GM12891 (cell line): ENCODE measurements around the gene FBXO21. TPM values are rescaled to one million over a fixed set of nuclear protein-coding genes. Genes with fewer than 3 reads are reported as not detected.
"Not testable (repeated sequence)": the region's sequence is repeated elsewhere in the genome, so short reads cannot be mapped to it uniquely, and the experiment has no call there.

ENCODE experiments used
- DNase-seq: peaks from one replicate; pipeline ENCODE4 v3.0.0; 2011; ENCODE audit warnings: low spot score; ENCODE audit not compliant: insufficient read length
- FAIRE-seq: peaks from 2 replicates; lab custom pipeline; 2011; peaks lifted over from hg19 to GRCh38; lab: Jason Lieb, UNC
- PAX5 ChIP-seq: IDR thresholded peaks from 2 replicates; pipeline ENCODE4 v1.6.1; 2011; ENCODE audit warnings: low read length, moderate library complexity, mild to moderate bottlenecking; ENCODE audit not compliant: insufficient read depth, severe bottlenecking
- POLR2A ChIP-seq: IDR thresholded peaks from 2 replicates; pipeline ENCODE4 v1.6.1; 2011; ENCODE audit warnings: low read depth, low read length, control low read depth
- POLR2AphosphoS5 ChIP-seq: IDR thresholded peaks from 2 replicates; pipeline ENCODE4 v1.6.1; 2011; ENCODE audit warnings: low read depth, low read length, control low read depth
- POU2F2 ChIP-seq: IDR thresholded peaks from 2 replicates; pipeline ENCODE4 v1.6.1; 2011; ENCODE audit warnings: low read depth, mild to moderate bottlenecking, control low read depth, low read length, moderate library complexity
- SPI1 ChIP-seq: IDR thresholded peaks from 2 replicates; pipeline ENCODE4 v1.6.1; 2011; ENCODE audit warnings: low read depth, low read length, control low read depth
- TAF1 ChIP-seq: IDR thresholded peaks from 2 replicates; pipeline ENCODE4 v1.6.1; 2011; ENCODE audit warnings: low read depth, low read length, control low read depth
- polyA plus RNA-seq: library from polyadenylated mRNA; unstranded; fragments of >200 nt; gene quantifications from one replicate; pipeline ENCODE4 v1.2.1, GENCODE V29; 2012; ENCODE audit warnings: low read depth, missing spikeins, inconsistent platforms; ENCODE audit not compliant: missing spikeins

FBXO21 gene, protein sequence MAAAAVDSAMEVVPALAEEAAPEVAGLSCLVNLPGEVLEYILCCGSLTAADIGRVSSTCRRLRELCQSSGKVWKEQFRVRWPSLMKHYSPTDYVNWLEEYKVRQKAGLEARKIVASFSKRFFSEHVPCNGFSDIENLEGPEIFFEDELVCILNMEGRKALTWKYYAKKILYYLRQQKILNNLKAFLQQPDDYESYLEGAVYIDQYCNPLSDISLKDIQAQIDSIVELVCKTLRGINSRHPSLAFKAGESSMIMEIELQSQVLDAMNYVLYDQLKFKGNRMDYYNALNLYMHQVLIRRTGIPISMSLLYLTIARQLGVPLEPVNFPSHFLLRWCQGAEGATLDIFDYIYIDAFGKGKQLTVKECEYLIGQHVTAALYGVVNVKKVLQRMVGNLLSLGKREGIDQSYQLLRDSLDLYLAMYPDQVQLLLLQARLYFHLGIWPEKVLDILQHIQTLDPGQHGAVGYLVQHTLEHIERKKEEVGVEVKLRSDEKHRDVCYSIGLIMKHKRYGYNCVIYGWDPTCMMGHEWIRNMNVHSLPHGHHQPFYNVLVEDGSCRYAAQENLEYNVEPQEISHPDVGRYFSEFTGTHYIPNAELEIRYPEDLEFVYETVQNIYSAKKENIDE
- polyA plus RNA-seq: 7.1 TPM

DNA sequence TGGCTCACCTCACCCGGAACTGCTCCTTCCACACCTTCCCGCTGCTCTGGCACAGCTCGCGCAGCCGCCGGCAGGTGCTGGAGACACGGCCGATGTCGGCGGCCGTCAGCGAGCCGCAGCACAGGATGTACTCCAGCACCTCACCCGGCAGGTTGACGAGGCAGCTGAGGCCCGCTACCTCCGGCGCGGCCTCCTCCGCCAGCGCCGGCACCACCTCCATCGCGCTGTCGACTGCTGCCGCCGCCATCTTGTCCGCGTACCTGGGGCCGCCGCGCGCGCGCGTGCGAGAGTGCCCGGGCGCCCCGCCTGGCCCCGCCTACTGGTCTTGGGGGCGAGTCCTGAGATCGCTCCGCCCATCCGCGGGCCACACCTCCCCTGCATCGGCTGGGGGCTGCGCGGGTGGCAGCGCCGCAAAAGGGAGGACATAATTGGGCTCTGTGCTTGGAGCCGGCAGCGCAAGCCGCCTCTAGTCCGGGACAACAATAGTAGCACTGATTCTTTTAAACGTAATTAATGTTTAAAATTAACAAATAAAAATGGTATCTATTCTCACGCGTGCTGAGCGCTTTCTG lies at the start of gene FBXO21:
TSS of gene FBXO21 (minus strand) at position 261 of the 572 bp plus-strand sequence. CDS start at position 247, 14 bp downstream.
- DNase-seq (peak; percentile 92), FAIRE-seq (peak; percentile 90)
- TF ChIP-seq POLR2A: peak; percentile 91
- no peak for TF ChIP-seq PAX5
- peak; percentile 84 for TF ChIP-seq POLR2AphosphoS5
- TF ChIP-seq POU2F2: peak; percentile 60; the same call in 1 of the 2 replicates
- peak; percentile 98 for TF ChIP-seq TAF1

DNA sequence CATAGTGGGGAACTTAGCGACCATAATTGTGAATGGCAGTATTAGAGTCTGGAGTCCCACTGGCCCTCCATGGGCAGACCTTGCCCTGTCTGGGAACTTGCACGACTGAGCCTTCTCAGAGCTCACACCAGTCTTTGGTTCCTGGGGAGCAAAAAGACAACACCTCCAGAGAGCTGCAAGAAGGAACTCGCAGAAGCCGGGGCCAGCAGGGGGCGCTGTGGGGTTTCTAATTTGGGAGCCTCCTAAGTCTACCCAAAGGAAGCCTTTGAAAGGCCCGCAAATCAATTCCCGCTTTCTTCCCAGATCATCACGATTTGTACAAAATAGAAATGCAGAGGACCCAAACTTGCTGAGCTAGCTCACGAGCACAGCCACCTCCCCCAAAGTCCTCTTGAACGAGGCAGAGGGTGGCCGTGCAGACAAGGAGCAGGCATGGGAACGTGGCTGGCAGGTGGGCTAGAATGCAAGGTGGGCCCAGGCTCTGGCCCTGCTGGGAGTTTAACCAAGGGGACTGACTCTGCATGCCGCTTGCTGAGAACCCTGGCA lies 46.3 kb upstream of the FBXO21 start:
- FAIRE-seq: no peak
- TF ChIP-seq TAF1 (no peak), SPI1 (no peak), PAX5 (no peak), POLR2A (no peak), POLR2AphosphoS5 (no peak), POU2F2 (no peak)
- peak; percentile 68 for DNase-seq

DNA sequence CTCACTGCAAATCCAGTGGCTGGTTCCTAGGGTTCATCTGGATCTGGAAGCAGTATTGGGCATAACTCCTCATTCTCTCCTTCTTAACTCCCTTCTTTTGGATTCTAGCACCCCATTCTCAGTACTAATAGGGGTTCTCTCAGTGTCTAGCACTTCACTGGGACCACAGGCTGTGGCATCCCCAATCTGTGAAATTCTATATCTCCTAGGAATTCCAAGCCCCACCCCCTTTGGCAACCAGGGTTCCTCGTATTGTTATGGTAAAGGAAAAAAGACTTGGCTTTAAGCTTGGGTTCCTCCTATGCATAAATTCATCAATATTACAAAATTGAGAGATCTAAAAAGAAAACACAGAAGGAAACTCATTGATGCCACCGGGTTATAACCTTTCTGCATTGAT lies 45.0 kb upstream of the FBXO21 start:
- DNase-seq (no peak), FAIRE-seq (no peak)
- TF ChIP-seq POLR2A (no peak), SPI1 (no peak), PAX5 (no peak), POU2F2 (no peak), POLR2AphosphoS5 (no peak), TAF1 (no peak)

DNA sequence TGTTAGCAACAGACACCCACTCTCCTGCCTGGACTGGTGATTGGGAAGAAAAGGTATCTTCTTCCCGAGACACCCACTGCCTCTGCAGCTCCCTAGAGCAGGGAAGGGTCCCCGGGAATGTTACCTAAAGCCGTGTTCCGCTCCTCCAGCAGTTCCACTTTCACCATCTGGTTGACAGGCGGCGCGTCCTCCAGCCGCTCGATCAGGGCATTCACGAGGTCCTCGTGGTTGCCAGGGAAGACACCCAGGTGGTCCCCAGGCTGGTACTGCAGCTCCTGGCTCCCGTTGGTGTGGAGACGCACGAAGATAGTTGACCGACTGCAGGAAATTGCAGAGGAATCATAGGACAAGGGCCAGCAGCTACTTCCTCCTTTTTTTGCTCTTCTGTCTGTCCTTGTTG lies 44.2 kb upstream of the FBXO21 start:
- DNase-seq (no peak), FAIRE-seq (no peak)
- TF ChIP-seq PAX5: no peak
- no peak for TF ChIP-seq TAF1
- no peak for TF ChIP-seq POU2F2
- TF ChIP-seq POLR2AphosphoS5: no peak
- TF ChIP-seq POLR2A: no peak
- TF ChIP-seq SPI1: no peak

DNA sequence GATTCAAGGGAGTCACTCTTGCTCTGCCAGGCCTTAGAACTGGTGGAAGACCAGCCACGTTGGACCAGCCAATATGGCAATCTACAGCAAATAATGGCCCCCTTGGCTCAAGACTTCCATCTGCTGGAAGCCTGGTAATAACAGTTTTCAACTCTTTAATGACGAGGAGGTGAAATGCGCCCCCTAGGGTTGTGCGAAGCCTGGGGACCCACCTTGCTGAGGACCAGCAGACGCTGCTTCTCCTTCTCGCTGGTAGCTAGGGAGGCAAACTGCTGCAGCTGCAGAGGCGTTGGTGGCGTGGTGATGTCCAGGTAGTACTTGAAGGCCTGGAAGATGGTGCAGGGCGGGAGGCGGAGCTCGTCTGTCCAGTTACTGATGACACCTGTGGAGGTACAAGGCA lies 41.5 kb upstream of the FBXO21 start:
- no peak for TF ChIP-seq TAF1
- no peak for TF ChIP-seq POLR2A
- TF ChIP-seq SPI1: no peak
- no peak for TF ChIP-seq POU2F2
- no peak for TF ChIP-seq POLR2AphosphoS5
- TF ChIP-seq PAX5: no peak
- FAIRE-seq (no peak), DNase-seq (no peak)

DNA sequence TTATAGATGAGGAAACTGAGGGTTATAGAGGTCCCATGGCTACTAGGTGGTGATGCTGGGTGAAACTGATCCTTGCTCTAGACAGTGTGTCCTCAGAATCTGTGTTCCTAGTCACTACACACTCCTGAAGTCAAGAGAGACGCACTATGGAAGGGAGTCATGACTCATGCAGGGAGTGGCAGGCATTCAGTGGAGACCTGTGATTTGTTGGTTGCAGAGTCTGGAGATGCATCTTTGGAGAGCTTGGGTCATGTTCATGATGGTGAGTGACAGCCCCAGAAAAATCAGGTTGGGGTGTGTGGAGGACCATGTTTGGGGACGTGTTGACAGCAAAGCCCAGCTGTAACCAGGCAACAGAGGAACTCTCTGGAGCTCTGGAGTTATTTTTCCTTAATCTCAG lies 38.0 kb upstream of the FBXO21 start:
- DNase-seq (no peak), FAIRE-seq (no peak)
- TF ChIP-seq POLR2AphosphoS5: no peak
- no peak for TF ChIP-seq POLR2A
- TF ChIP-seq SPI1: no peak
- TF ChIP-seq TAF1: no peak
- no peak for TF ChIP-seq POU2F2
- TF ChIP-seq PAX5: no peak

DNA sequence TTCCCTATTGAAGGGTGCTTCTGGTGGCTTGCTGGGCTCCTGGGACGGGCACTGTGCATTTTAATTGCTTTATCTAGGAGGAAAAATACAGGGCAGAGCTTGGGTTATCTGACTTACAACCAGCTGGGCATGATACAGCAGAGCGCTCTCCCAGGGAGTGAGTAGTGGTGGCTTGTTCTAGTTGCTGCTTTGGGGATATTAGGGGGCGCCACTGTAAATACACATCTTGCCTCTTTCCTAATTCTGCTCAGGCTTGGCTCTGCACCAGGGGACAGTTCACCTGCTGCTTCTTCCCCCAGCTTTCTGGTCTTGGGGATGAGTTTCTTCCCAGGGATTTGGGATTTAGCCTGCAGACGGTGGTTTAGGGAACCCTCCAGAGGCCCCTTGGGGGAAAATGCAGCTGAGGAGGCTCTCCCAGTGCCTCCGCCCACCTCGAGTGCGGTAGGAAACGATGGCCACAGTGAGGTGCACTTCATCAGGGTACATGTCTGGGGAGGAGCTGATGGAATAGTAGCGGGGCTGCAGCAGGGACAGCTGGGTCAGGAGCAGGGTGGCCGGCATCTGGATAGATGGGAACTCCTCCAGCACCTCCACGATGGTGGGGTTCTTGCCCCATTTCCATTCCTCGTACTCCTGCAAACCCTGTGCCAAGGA lies 36.9 kb upstream of the FBXO21 start:
- no peak for TF ChIP-seq POU2F2
- no peak for TF ChIP-seq SPI1
- TF ChIP-seq TAF1: no peak
- TF ChIP-seq POLR2AphosphoS5: no peak
- no peak for TF ChIP-seq PAX5
- TF ChIP-seq POLR2A: no peak
- DNase-seq (no peak), FAIRE-seq (no peak)

DNA sequence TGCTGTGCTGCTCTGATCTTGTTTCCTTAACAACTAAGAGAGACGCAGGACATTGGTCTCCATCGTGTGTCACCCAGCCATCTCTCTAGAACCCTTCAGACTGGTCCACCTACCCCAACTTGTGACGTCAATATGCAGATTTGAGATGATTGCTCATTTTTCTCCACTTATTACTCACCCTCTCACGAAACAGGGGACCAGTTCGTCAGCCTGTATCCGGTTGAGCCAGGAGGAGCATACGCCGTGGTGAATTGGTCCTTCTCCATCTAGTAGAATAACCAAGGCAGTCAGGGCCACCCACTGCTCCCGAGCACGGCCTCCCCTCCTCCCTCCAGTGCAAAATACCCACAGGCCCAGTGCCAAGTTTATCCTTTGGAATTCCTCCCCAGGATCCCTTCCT lies 36.2 kb upstream of the FBXO21 start:
- TF ChIP-seq POLR2A: no peak
- no peak for TF ChIP-seq PAX5
- TF ChIP-seq POU2F2: no peak
- TF ChIP-seq TAF1: no peak
- TF ChIP-seq POLR2AphosphoS5: no peak
- no peak for TF ChIP-seq SPI1
- FAIRE-seq: no peak
- no peak for DNase-seq

DNA sequence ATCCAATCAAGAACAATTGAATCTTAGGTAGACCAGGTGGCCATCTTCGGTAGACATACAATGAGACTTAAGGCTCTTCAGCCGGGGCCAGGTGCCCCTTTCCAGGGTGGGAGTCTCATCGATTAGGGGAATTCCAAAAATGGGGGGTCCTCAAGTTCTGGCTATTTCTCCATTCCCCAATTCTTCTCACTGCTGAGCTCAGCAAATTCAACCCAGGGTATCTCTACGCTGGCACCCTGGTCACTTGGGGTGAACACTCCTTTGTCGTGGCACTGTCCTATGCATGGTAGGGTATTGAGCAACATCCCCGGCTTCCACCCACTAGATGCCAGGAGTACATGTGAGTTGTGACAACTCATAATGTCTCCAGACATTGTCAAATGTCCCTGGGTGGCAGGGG lies 34.9 kb upstream of the FBXO21 start:
- TF ChIP-seq TAF1 (no peak), POU2F2 (no peak), PAX5 (no peak), POLR2AphosphoS5 (no peak), SPI1 (no peak), POLR2A (no peak)
- FAIRE-seq (no peak), DNase-seq (no peak)

DNA sequence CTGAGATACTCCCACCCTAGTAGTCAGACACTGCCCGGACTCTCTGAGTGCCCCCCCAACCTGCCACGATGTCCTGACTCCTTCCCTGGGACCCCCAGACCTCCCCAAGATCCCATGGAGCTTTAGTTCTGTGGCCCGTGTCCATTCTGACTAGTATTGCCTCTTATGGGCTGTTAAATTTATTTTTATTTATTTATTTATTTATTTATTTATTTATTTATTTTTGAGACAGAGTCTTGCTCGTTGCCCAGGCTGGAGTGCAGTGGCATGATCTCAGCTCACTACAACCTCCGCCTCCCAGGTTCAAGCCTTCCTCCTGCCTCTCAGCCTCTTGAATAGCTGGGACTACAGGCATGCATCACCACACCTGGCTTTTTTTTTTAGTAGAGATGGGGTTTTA lies 30.7 kb upstream of the FBXO21 start:
- not testable (repeated sequence) for FAIRE-seq, DNase-seq
